ENCODE results near the gene ARL6IP4. TPM values are rescaled to one million over a fixed set of nuclear protein-coding genes. Genes with fewer than 3 reads are reported as not detected.
A peak's percentile ranks its signal among the peaks of the same experiment; 100 is the strongest.

The ARL6IP4 gene
- total RNA-seq, 1 experiment from 2014 or later = 85.1 TPM

DNA sequence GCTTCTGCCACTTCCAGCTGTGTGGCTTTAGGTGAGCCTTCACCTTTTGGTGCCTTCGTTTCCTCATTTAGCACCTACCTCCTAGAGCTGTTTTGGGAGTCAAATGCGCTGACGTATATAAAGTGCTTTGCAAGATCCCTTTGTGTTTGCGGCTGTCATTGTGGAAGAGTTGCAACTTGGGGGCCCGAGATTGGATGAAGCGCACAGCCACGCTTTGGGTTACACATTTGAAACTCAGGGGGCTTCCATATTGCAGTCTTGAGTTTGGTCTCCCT lies 636 bp upstream of the ARL6IP4 start:
- DNase-seq = peak; percentile 93
- H4K20me1 ChIP-seq (ENCODE audit: insufficient read depth, low read depth, low read length) = peaks cover 22% of the 10 kb centered on the region
- H3K27me3 ChIP-seq (ENCODE audit: low read length) = no peaks in the 10 kb centered on the region
- H3K9me2 ChIP-seq (replicated peaks; ENCODE audit: insufficient read depth, low read length) = no peaks in the 10 kb centered on the region
- no peaks in the 10 kb centered on the region for H3K9me3 ChIP-seq (ENCODE audit: low read length)
- peaks cover 39% of the 10 kb centered on the region for H3K79me2 ChIP-seq (ENCODE audit: low read length)
- peak overlapping the region; percentile 80 for H3K4me2 ChIP-seq (ENCODE audit: low read depth, low read length, poor library complexity, severe bottlenecking)
- peaks cover 45% of the 10 kb centered on the region for H3K4me1 ChIP-seq (ENCODE audit: low read length)
- H3K4me3 ChIP-seq (ENCODE audit: low read length) = peak overlapping the region; percentile 70
- H2AFZ ChIP-seq (ENCODE audit: low read length) = no peak overlapping the region; the same call in 1 of the 2 replicates
- peak overlapping the region; percentile 60 for H3K27ac ChIP-seq (ENCODE audit: low read length)
- peaks cover 13% of the 10 kb centered on the region; the same call in 1 of the 2 replicates for H3K36me3 ChIP-seq (ENCODE audit: insufficient read depth, low read length)
- H3K9ac ChIP-seq (ENCODE audit: low read length) = peak overlapping the region; percentile 78

- Histone ChIP-seq H3K27ac (ENCODE audit: low read length) (peak overlapping the region; percentile 49), H3K9me3 (ENCODE audit: low read length) (no peaks in the 10 kb centered on the region), H3K9me2 (replicated peaks; ENCODE audit: insufficient read depth, low read length) (no peaks in the 10 kb centered on the region), H3K27me3 (ENCODE audit: low read length) (no peaks in the 10 kb centered on the region), H3K36me3 (ENCODE audit: insufficient read depth, low read length) (peaks cover 13% of the 10 kb centered on the region; the same call in 1 of the 2 replicates), H3K4me2 (ENCODE audit: low read depth, low read length, poor library complexity, severe bottlenecking) (peak overlapping the region; percentile 80), H3K4me1 (ENCODE audit: low read length) (peaks cover 41% of the 10 kb centered on the region), H3K79me2 (ENCODE audit: low read length) (peaks cover 31% of the 10 kb centered on the region), H3K4me3 (ENCODE audit: low read length) (peak overlapping the region; percentile 70), H2AFZ (ENCODE audit: low read length) (no peak overlapping the region), H3K9ac (ENCODE audit: low read length) (peak overlapping the region; percentile 78), H4K20me1 (ENCODE audit: insufficient read depth, low read depth, low read length) (peaks cover 22% of the 10 kb centered on the region)
- DNase-seq = peak; percentile 68
These were observed 573 bp downstream of the ARL6IP4 start for GRCh38 chr12:122981036-122981471.

GRCh38 chr12:122981587-122982476 lies 1.4 kb downstream of the ARL6IP4 start:
- Histone ChIP-seq H3K4me2 (ENCODE audit: low read depth, low read length, poor library complexity, severe bottlenecking) (peak overlapping the region; percentile 80), H3K4me1 (ENCODE audit: low read length) (peaks cover 33% of the 10 kb centered on the region), H2AFZ (ENCODE audit: low read length) (no peak overlapping the region), H3K79me2 (ENCODE audit: low read length) (peaks cover 23% of the 10 kb centered on the region), H3K4me3 (ENCODE audit: low read length) (peak overlapping the region; percentile 70), H4K20me1 (ENCODE audit: insufficient read depth, low read depth, low read length) (peaks cover 22% of the 10 kb centered on the region), H3K27ac (ENCODE audit: low read length) (peak overlapping the region; percentile 49; the same call in 1 of the 2 replicates), H3K9me2 (replicated peaks; ENCODE audit: insufficient read depth, low read length) (no peaks in the 10 kb centered on the region), H3K27me3 (ENCODE audit: low read length) (no peaks in the 10 kb centered on the region), H3K9ac (ENCODE audit: low read length) (peak overlapping the region; percentile 78), H3K9me3 (ENCODE audit: low read length) (no peaks in the 10 kb centered on the region), H3K36me3 (ENCODE audit: insufficient read depth, low read length) (peaks cover 13% of the 10 kb centered on the region; the same call in 1 of the 2 replicates)
- DNase-seq = peak; percentile 60

- Histone ChIP-seq H3K36me3 (ENCODE audit: insufficient read depth, low read length) (peaks cover 13% of the 10 kb centered on the region; the same call in 1 of the 2 replicates), H3K27ac (ENCODE audit: low read length) (no peak overlapping the region), H3K4me3 (ENCODE audit: low read length) (peak overlapping the region; percentile 70; the same call in 1 of the 2 replicates), H3K4me1 (ENCODE audit: low read length) (peaks cover 29% of the 10 kb centered on the region), H3K79me2 (ENCODE audit: low read length) (peaks cover 17% of the 10 kb centered on the region), H4K20me1 (ENCODE audit: insufficient read depth, low read depth, low read length) (peaks cover 22% of the 10 kb centered on the region), H3K9me2 (replicated peaks; ENCODE audit: insufficient read depth, low read length) (no peaks in the 10 kb centered on the region), H3K27me3 (ENCODE audit: low read length) (no peaks in the 10 kb centered on the region), H3K4me2 (ENCODE audit: low read depth, low read length, poor library complexity, severe bottlenecking) (peak overlapping the region; percentile 80), H2AFZ (ENCODE audit: low read length) (no peak overlapping the region), H3K9me3 (ENCODE audit: low read length) (no peaks in the 10 kb centered on the region), H3K9ac (ENCODE audit: low read length) (peak overlapping the region; percentile 78)
- no peak for DNase-seq
These were observed 2.0 kb downstream of the ARL6IP4 start for GRCh38 chr12:122982477-122982815.

DNA sequence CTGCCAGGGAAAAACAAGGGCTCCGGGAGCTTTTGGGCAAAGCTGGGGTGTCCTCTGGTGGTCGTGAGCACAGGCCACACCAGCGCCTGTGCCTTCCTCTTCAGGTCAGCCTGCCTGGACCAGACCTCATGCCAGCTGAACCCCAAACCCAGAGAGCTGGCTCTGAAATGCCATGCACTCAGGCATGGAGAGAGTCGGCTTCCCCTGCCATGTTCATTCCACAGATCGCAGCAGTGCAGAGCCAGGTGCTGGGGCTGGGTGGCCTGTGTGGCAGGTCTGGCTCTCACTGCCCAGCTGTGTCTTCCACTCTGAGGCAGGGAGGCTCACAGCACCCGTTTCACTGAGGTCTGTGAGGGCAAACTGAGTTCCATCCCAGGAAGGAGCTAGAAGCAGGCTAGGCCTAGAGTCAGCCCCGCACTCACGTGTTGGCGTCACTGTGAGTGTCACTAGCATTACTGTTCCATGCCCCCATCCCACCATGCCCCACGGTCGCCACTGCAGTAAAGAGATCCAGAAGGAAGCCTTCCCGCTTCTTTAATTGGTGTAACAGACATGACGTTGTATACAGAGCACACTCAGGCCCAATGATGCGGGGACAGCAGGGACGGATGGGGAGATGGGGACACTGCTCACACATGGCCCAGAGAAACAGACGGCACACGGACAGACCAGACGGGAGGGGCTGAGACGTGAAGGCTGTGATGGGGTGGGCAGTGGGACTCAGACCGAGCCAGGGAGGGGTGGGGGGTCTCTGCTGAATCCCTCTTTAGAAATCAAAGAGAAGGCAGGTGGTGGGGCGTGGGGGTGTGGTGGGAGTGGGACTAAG lies 2.7 kb downstream of the ARL6IP4 start:
- DNase-seq = no peak
- H3K27me3 ChIP-seq (ENCODE audit: low read length) = no peaks in the 10 kb centered on the region
- peaks cover 13% of the 10 kb centered on the region; the same call in 1 of the 2 replicates for H3K36me3 ChIP-seq (ENCODE audit: insufficient read depth, low read length)
- no peak overlapping the region for H3K4me3 ChIP-seq (ENCODE audit: low read length)
- no peak overlapping the region for H3K4me2 ChIP-seq (ENCODE audit: low read depth, low read length, poor library complexity, severe bottlenecking)
- H3K4me1 ChIP-seq (ENCODE audit: low read length) = peaks cover 29% of the 10 kb centered on the region
- no peaks in the 10 kb centered on the region for H3K9me2 ChIP-seq (replicated peaks; ENCODE audit: insufficient read depth, low read length)
- peaks cover 22% of the 10 kb centered on the region for H4K20me1 ChIP-seq (ENCODE audit: insufficient read depth, low read depth, low read length)
- H3K27ac ChIP-seq (ENCODE audit: low read length) = no peak overlapping the region
- no peak overlapping the region for H2AFZ ChIP-seq (ENCODE audit: low read length)
- H3K9ac ChIP-seq (ENCODE audit: low read length) = no peak overlapping the region
- no peaks in the 10 kb centered on the region for H3K9me3 ChIP-seq (ENCODE audit: low read length)
- H3K79me2 ChIP-seq (ENCODE audit: low read length) = peaks cover 14% of the 10 kb centered on the region

DNA sequence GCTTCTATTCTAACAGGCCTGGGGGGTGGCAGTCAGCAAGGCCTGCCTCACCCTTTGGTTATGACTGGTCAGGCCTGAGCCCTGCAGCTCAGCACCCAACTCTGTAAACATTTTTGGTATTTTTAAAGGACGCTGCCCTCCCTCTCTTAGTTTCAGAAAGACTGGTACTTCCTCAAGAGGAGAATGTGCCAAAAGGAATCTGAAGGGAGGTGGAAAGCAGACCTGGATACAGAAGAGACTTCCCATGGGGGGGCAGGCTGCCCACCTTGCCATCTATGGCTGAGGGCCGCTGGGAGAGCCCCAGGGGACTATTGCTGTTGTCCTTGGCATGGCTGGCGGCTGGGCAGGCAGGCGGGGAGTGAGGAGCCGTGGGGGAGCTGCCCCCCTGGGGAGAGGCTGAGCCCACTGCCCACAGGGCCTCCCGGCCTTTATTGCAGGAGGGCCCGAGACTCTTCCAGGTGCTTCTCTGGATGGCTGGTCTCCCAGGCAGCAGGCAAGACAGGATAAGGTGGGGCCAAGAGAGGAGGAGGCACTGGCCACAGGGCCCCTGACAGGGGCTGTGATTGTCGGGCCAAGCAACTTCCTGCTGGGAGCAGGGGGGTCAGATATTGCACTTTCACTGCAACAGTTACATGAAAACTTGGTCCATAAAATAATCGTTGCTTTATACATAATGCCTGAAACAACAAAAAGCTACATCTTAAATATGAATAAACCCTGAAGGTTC lies 3.5 kb downstream of the ARL6IP4 start:
- Histone ChIP-seq H4K20me1 (ENCODE audit: insufficient read depth, low read depth, low read length) (peaks cover 22% of the 10 kb centered on the region), H3K4me3 (ENCODE audit: low read length) (no peak overlapping the region), H3K9ac (ENCODE audit: low read length) (no peak overlapping the region), H3K27ac (ENCODE audit: low read length) (no peak overlapping the region), H3K36me3 (ENCODE audit: insufficient read depth, low read length) (peaks cover 13% of the 10 kb centered on the region; the same call in 1 of the 2 replicates), H3K79me2 (ENCODE audit: low read length) (peaks cover 14% of the 10 kb centered on the region), H3K4me1 (ENCODE audit: low read length) (peaks cover 25% of the 10 kb centered on the region), H2AFZ (ENCODE audit: low read length) (no peak overlapping the region), H3K9me2 (replicated peaks; ENCODE audit: insufficient read depth, low read length) (no peaks in the 10 kb centered on the region), H3K27me3 (ENCODE audit: low read length) (no peaks in the 10 kb centered on the region), H3K9me3 (ENCODE audit: low read length) (no peaks in the 10 kb centered on the region), H3K4me2 (ENCODE audit: low read depth, low read length, poor library complexity, severe bottlenecking) (no peak overlapping the region)
- DNase-seq = no peak

DNA sequence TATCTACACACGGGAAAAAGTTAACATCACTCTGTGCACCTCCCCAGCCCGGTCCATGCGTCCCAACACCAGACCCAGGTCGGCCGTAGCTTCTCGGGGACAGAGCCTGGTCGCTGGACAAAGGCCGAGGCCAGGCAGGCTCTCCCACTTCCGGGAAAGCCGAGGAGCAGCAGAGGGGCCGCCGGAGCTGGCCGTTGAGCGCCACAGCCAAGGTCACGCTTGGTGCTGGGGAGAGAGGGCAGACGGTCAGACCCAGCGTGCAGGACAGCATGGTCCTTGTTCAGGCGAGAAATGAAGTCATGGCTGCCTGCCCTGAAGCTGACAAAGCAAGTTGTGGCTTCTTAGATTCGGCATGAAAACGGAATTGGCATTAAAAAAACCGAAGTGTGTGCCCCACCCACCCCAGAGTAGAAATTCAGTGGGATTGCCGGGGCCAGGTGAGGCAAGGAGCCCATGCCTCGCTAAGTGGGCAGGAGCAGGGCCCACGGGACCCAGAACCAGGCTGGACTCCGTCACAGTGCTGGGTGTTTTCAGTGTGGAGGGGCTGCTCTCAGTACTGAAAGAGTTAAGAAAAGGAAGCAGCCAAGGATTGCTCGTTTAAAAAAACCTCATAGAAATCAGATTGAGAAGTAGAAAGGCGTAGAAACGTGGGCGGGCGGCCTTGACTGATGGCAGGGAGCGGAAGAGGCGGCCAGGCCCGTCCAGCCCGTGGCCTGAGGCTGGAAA lies 4.3 kb downstream of the ARL6IP4 start:
- Histone ChIP-seq H3K9me3 (ENCODE audit: low read length) (no peaks in the 10 kb centered on the region), H3K9me2 (replicated peaks; ENCODE audit: insufficient read depth, low read length) (no peaks in the 10 kb centered on the region), H2AFZ (ENCODE audit: low read length) (no peak overlapping the region), H3K36me3 (ENCODE audit: insufficient read depth, low read length) (peaks cover 13% of the 10 kb centered on the region; the same call in 1 of the 2 replicates), H3K4me3 (ENCODE audit: low read length) (no peak overlapping the region), H3K4me1 (ENCODE audit: low read length) (peaks cover 16% of the 10 kb centered on the region), H3K27ac (ENCODE audit: low read length) (no peak overlapping the region), H3K9ac (ENCODE audit: low read length) (no peak overlapping the region), H4K20me1 (ENCODE audit: insufficient read depth, low read depth, low read length) (peaks cover 22% of the 10 kb centered on the region), H3K4me2 (ENCODE audit: low read depth, low read length, poor library complexity, severe bottlenecking) (no peak overlapping the region), H3K79me2 (ENCODE audit: low read length) (peaks cover 14% of the 10 kb centered on the region), H3K27me3 (ENCODE audit: low read length) (no peaks in the 10 kb centered on the region)
- DNase-seq = no peak

All from Karpas-422 (cell line).